Liver (tissue), 9 donors: ENCODE results near the gene RRAS2. TPM values are rescaled to one million over a fixed set of nuclear protein-coding genes. Genes with fewer than 3 reads are reported as not detected.

Experiments
- DNase-seq: peaks from one replicate; pipeline ENCODE4 v3.0.0-alpha.2; 2017; ENCODE audit warnings: low spot score
- H3K27ac ChIP-seq, 2 donors: one replicate each; pipeline ENCODE4 v1.7.0; 2013; ENCODE audit warnings: inconsistent platforms in 2 of 2, low read length in 2 of 2, control low read depth in 1 of 2, low read depth in 1 of 2, mild to moderate bottlenecking in 1 of 2
- H3K27me3 ChIP-seq, 4 donors: one replicate each; pipeline versions ENCODE4 v1.6.1 to v1.7.0; 2013; ENCODE audit warnings: low read length in 3 of 4, inconsistent platforms in 1 of 4, mild to moderate bottlenecking in 1 of 4, moderate library complexity in 1 of 4; ENCODE audit not compliant: control insufficient read depth in 4 of 4, insufficient read depth in 4 of 4
- H3K36me3 ChIP-seq, 4 donors: one replicate each; pipeline versions ENCODE4 v1.6.1 to v1.7.0; 2013; ENCODE audit warnings: low read length in 3 of 4, mild to moderate bottlenecking in 3 of 4, low read depth in 1 of 4, moderate library complexity in 1 of 4; ENCODE audit not compliant: control insufficient read depth in 4 of 4, insufficient read depth in 3 of 4
- H3K4me1 ChIP-seq, 4 donors: one replicate each; pipeline versions ENCODE4 v1.6.1 to v1.7.0; 2013; ENCODE audit warnings: low read length in 3 of 4, mild to moderate bottlenecking in 3 of 4, moderate library complexity in 1 of 4; ENCODE audit not compliant: control insufficient read depth in 4 of 4, insufficient read depth in 4 of 4
- H3K4me3 ChIP-seq, 3 donors: one replicate each; pipeline versions ENCODE4 v1.6.1 to v1.7.0; 2013; ENCODE audit warnings: low read length in 3 of 3, control low read depth in 1 of 3, low read depth in 1 of 3, mild to moderate bottlenecking in 1 of 3
- H3K9ac ChIP-seq, 2 donors: one replicate each; pipeline ENCODE4 v1.7.0; 2013; ENCODE audit warnings: low read length in 2 of 2, mild to moderate bottlenecking in 2 of 2, moderate library complexity in 2 of 2, control low read depth in 1 of 2, low read depth in 1 of 2
- H3K9me3 ChIP-seq, 4 donors: one replicate each; pipeline versions ENCODE4 v1.6.1 to v1.7.0; 2013; ENCODE audit warnings: low read length in 3 of 4; ENCODE audit not compliant: control insufficient read depth in 4 of 4
- ATF3 ChIP-seq: IDR thresholded peaks from 2 replicates; pipeline ENCODE4 v1.6.1; 2016; ENCODE audit warnings: antibody characterized with exemption
- CTCF ChIP-seq: fragments of 150-350 bp; IDR thresholded peaks from 2 replicates; pipeline ENCODE4 v1.5.1; 2017; ENCODE audit warnings: improper control_type of control experiment, low read depth, low read length; ENCODE audit not compliant: missing input control
- EGR1 ChIP-seq, 2 donors: IDR thresholded peaks; 2 replicates each; pipeline ENCODE4 v1.6.1; 2016 to 2018; ENCODE audit warnings: antibody characterized with exemption in 2 of 2, low read depth in 2 of 2
- FOXA1 ChIP-seq: IDR thresholded peaks from 2 replicates; pipeline ENCODE4 v1.6.1; 2016; ENCODE audit warnings: antibody characterized with exemption
- FOXA2 ChIP-seq: IDR thresholded peaks from 2 replicates; pipeline ENCODE4 v1.6.1; 2016; ENCODE audit warnings: antibody characterized with exemption
- GABPA ChIP-seq, 2 donors: IDR thresholded peaks in 1 of 2; conservative IDR thresholded peaks in 1 of 2; 2 replicates each; pipeline ENCODE4 v1.6.1; 2016; ENCODE audit warnings: antibody characterized with exemption in 2 of 2, mild to moderate bottlenecking in 1 of 2, moderate library complexity in 1 of 2
- HNF4A ChIP-seq, 2 donors: conservative IDR thresholded peaks; 2 replicates each; pipeline ENCODE4 v1.6.1; 2016; ENCODE audit warnings: antibody characterized with exemption in 2 of 2, mild to moderate bottlenecking in 2 of 2
- HNF4G ChIP-seq: IDR thresholded peaks from 2 replicates; pipeline ENCODE4 v1.6.1; 2016; ENCODE audit warnings: antibody characterized with exemption
- JUND ChIP-seq, 2 donors: IDR thresholded peaks; 2 replicates each; pipeline ENCODE4 v1.6.1; 2016; ENCODE audit warnings: antibody characterized with exemption in 2 of 2
- RAD21 ChIP-seq, 2 donors: IDR thresholded peaks; 2 replicates each; pipeline ENCODE4 v1.6.1; 2016; ENCODE audit warnings: antibody characterized with exemption in 2 of 2, mild to moderate bottlenecking in 2 of 2
- RXRA ChIP-seq, 2 donors: IDR thresholded peaks; 2 replicates each; pipeline ENCODE4 v1.6.1; 2017 to 2018; ENCODE audit warnings: antibody characterized with exemption in 2 of 2, mild to moderate bottlenecking in 1 of 2
- TAF1 ChIP-seq: conservative IDR thresholded peaks from 2 replicates; pipeline ENCODE4 v1.6.1; 2016; ENCODE audit warnings: antibody characterized with exemption, mild to moderate bottlenecking
- ZBTB33 ChIP-seq: IDR thresholded peaks from 2 replicates; pipeline ENCODE4 v1.6.1; 2016; ENCODE audit warnings: antibody characterized with exemption
- WGBS: extraction: QIAGEN DNeasy Blood & Tissue Kit; methylation state at CpG from one replicate; pipeline ENCODE4 v1.1.7; 2013; 5-methylcytosine and 5-hydroxymethylcytosine counted together
- polyA plus RNA-seq, 2 donors: library from polyadenylated mRNA; stranded (reverse) in 1 of 2; unstranded in 1 of 2; fragments of 200-250 nt in 1 of 2; fragments of >200 nt in 1 of 2; fragmentation: Nextera tagmentation in 1 of 2; extraction: Ambion mirVana in 1 of 2; gene quantifications; one replicate each; pipeline versions ENCODE4 v1.2.1 to v1.2.3, GENCODE V29; 2013 to 2015
- total RNA-seq, 2 donors: library from RNA; depleted of rRNA; stranded (reverse); fragments of >200 nt; gene quantifications; one replicate each; pipeline ENCODE4 v1.2.3, GENCODE V29; 2014
- donor health status: healthy.
- donor health status: healthy.
- donor health status: healthy.
- donor health status: healthy.
- donor health status: healthy.

Gene RRAS2
- total and polyA plus RNA-seq, 4 donors, result 11.2 to 23.8 (median 17.5) TPM

GRCh38 chr11:14248580-14248981 is 110.4 kb downstream of the RRAS2 start:
- Histone ChIP-seq H3K9ac (no peak overlapping the region), H3K4me1 (peaks cover 0 to 4% (median 0%) of the 10 kb centered on the region in 4 donors), H3K27ac (no peak overlapping the region), H3K36me3 (no peaks in the 10 kb centered on the region), H3K27me3 (peaks cover 0 to 2% (median 0%) of the 10 kb centered on the region in 4 donors), H3K9me3 (no peaks in the 10 kb centered on the region), H3K4me3 (no peak overlapping the region)
- DNase-seq, result no peak
- TF ChIP-seq FOXA2, result no peak
- TF ChIP-seq RAD21 (IDR thresholded peaks at IDR 0.05), result peak in 1 of 2 donors; percentile 23
- no peak for TF ChIP-seq ATF3
- WGBS, result 48% methylated on average over 5 of the region's 5 CpGs

GRCh38 chr11:14245444-14245843 is 113.5 kb downstream of the RRAS2 start:
- no peak for DNase-seq
- H3K4me1 ChIP-seq, result peaks cover 0 to 4% (median 0%) of the 10 kb centered on the region in 4 donors
- no peaks in the 10 kb centered on the region for H3K36me3 ChIP-seq
- H3K27ac ChIP-seq, result no peak overlapping the region
- WGBS, result 75% methylated on average over 2 of the region's 2 CpGs
- H3K27me3 ChIP-seq, result peaks cover 0 to 2% (median 0%) of the 10 kb centered on the region in 4 donors
- TF ChIP-seq EGR1 (IDR thresholded peaks at IDR 0.05; ENCODE audit: low read depth in 2 of 2), result no peak
- no peak for TF ChIP-seq CTCF
- TF ChIP-seq FOXA1, result no peak
- TF ChIP-seq GABPA (IDR thresholded peaks at IDR 0.05 in 1 of 2, conservative IDR thresholded peaks at IDR 0.05 in 1 of 2), result no peak
- TF ChIP-seq ZBTB33, result no peak
- TF ChIP-seq TAF1, result no peak
- TF ChIP-seq ATF3, result no peak
- TF ChIP-seq FOXA2, result no peak
- TF ChIP-seq RXRA (IDR thresholded peaks at IDR 0.05), result no peak
- no peak for TF ChIP-seq JUND (IDR thresholded peaks at IDR 0.05)
- TF ChIP-seq HNF4A (conservative IDR thresholded peaks at IDR 0.05), result no peak
- no peak for TF ChIP-seq HNF4G
- H3K9me3 ChIP-seq, result no peaks in the 10 kb centered on the region
- H3K9ac ChIP-seq, result no peak overlapping the region
- H3K4me3 ChIP-seq, result no peak overlapping the region

GRCh38 chr11:14244926-14245325 is 114.1 kb downstream of the RRAS2 start:
- no peaks in the 10 kb centered on the region for H3K9me3 ChIP-seq
- 84% methylated on average over 8 of the region's 8 CpGs for WGBS

More at GRCh38 chr11:14244926-14245325, 114.1 kb downstream of the RRAS2 start:
- no peak overlapping the region for H3K4me3 ChIP-seq
- no peak overlapping the region for H3K9ac ChIP-seq
- no peak overlapping the region for H3K27ac ChIP-seq
- DNase-seq, result no peak
- H3K36me3 ChIP-seq, result no peaks in the 10 kb centered on the region
- no peak for TF ChIP-seq ATF3
- H3K27me3 ChIP-seq, result peaks cover 0 to 2% (median 0%) of the 10 kb centered on the region in 4 donors
- H3K4me1 ChIP-seq, result peaks cover 0 to 4% (median 0%) of the 10 kb centered on the region in 4 donors
